HL-60/S4 treated with retinoic acid at 250 ng/mL for 4 days and 3 days (cell line): ENCODE measurements around the gene TMEM168.
"Not testable (repeated sequence)": the region's sequence is repeated elsewhere in the genome, so short reads cannot be mapped to it uniquely, and the experiment has no call there.

ENCODE experiments used
- in situ Hi-C: fragments of 300-500 bp; cut with MboI; formaldehyde crosslinking; loops from 2 replicates; pipeline ENCODE4 v1.7.0; 2022; ENCODE audit warnings: low sequenced_read_pairs

TMEM168 gene

GRCh38 chr7:112789817-112790585, at the start of gene TMEM168:
Gene TMEM168 (minus strand): TSS chr7:112790393. CDS start chr7:112784825, 5,568 bp downstream.
- in situ Hi-C loops: no loop called here

- in situ Hi-C loops: not testable (repeated sequence)
Observed at GRCh38 chr7:112835928-112836327, 45.7 kb upstream of the TMEM168 start.

- in situ Hi-C loops: no loop called here
Observed at GRCh38 chr7:112833082-112833481, 42.9 kb upstream of the TMEM168 start.

GRCh38 chr7:112830769-112831168, 40.6 kb upstream of the TMEM168 start:
- in situ Hi-C loops: no loop called here

- in situ Hi-C loops: no loop called here
Observed at GRCh38 chr7:112828696-112829095, 38.5 kb upstream of the TMEM168 start.

- in situ Hi-C loops: no loop called here
Observed at GRCh38 chr7:112821345-112821744, 31.2 kb upstream of the TMEM168 start.

GRCh38 chr7:112819536-112819935, 29.3 kb upstream of the TMEM168 start:
- in situ Hi-C loops: no loop called here

- in situ Hi-C loops: no loop called here
Observed at GRCh38 chr7:112806156-112806555, 16.0 kb upstream of the TMEM168 start.

- in situ Hi-C loops: no loop called here
Observed at GRCh38 chr7:112802406-112802805, 12.2 kb upstream of the TMEM168 start.

GRCh38 chr7:112800486-112800885, 10.3 kb upstream of the TMEM168 start:
- in situ Hi-C loops: no loop called here

GRCh38 chr7:112799448-112800120, 9.4 kb upstream of the TMEM168 start:
- in situ Hi-C loops: no loop called here

GRCh38 chr7:112798274-112799159, 8.3 kb upstream of the TMEM168 start:
- in situ Hi-C loops: no loop called here

- in situ Hi-C loops: not testable (repeated sequence)
Observed at GRCh38 chr7:112796552-112796951, 6.4 kb upstream of the TMEM168 start.

GRCh38 chr7:112792441-112792840, 2.2 kb upstream of the TMEM168 start:
- in situ Hi-C loops: no loop called here

- in situ Hi-C loops: no loop called here
Observed at GRCh38 chr7:112791465-112792168, 1.4 kb upstream of the TMEM168 start.

- in situ Hi-C loops: no loop called here
Observed at GRCh38 chr7:112790586-112791003, 402 bp upstream of the TMEM168 start.

GRCh38 chr7:112789453-112789816, 758 bp downstream of the TMEM168 start:
- in situ Hi-C loops: no loop called here

GRCh38 chr7:112788778-112789343, 1.3 kb downstream of the TMEM168 start:
- in situ Hi-C loops: no loop called here

GRCh38 chr7:112784603-112785002, 5.6 kb downstream of the TMEM168 start:
- in situ Hi-C loops: no loop called here

- in situ Hi-C loops: no loop called here
Observed at GRCh38 chr7:112782498-112782897, 7.7 kb downstream of the TMEM168 start.
